Mucosa of descending colon (tissue), 3 donors: ENCODE results near the gene PNMA1. TPM values are rescaled to one million over a fixed set of nuclear protein-coding genes. Genes with fewer than 3 reads are reported as not detected.

ENCODE experiments used
- ATAC-seq: fragments of 200-7000 bp; cut with Tn5 transposase; one replicate; pipeline ENCODE4 v1.9.1; 2020; ENCODE audit warnings: mild to moderate bottlenecking, moderate library complexity
- DNase-seq, 3 donors: peaks; one replicate each; pipeline ENCODE4 v3.0.0-alpha.2; 2020
- H3K36me3 ChIP-seq: fragments of 200-600 bp; one replicate; pipeline ENCODE4 v1.8.0; 2021; ENCODE audit warnings: low read depth, mild to moderate bottlenecking
- H3K4me1 ChIP-seq: fragments of 200-600 bp; one replicate; pipeline ENCODE4 v1.8.0; 2021; ENCODE audit warnings: low read depth, mild to moderate bottlenecking
- H3K4me3 ChIP-seq: fragments of 200-600 bp; one replicate; pipeline ENCODE4 v1.8.0; 2021; ENCODE audit warnings: mild to moderate bottlenecking
- H3K9me3 ChIP-seq: fragments of 200-600 bp; one replicate; pipeline ENCODE4 v1.8.0; 2021; ENCODE audit warnings: mild to moderate bottlenecking
- intact Hi-C, 2 donors: fragments of 100-400 bp; cut with DNase I in 1 of 2; cut with micrococcal nuclease in 1 of 2; formaldehyde crosslinking; loops; one replicate each; pipeline versions ENCODE4 v1.11.0 to v1.11.1; 2022; cut with DNase I, micrococcal nuclease
- total RNA-seq, 3 donors: library from RNA; stranded (reverse); fragmentation: NEBNext Ultra II Directional in 2 of 3; extraction: Animal tissue kit (Norgen Biotek cat#: 25700) in 2 of 3; gene quantifications; one replicate each; pipeline versions ENCODE4 v1.2.1 to v1.2.4, GENCODE V29; 2021 to 2023
- TF ChIP-seq, protein P1 (sequence below): fragments of 200-600 bp; IDR thresholded peaks from one replicate; pipeline ENCODE4 v1.8.0; 2022; ENCODE audit warnings: antibody characterized with exemption, mild to moderate bottlenecking
- donor health status: DM: no; HTN: no; CAD: no; lungs with moderate emphysema.
- donor health status: DM: no; HTN: no; CAD: no.
- donor health status: DM: no; HTN: yes; CAD: no.

PNMA1 gene
- total RNA-seq, 3 donors from 2014 or later, result 11.7 to 70.7 (median 15.5) TPM

DNA sequence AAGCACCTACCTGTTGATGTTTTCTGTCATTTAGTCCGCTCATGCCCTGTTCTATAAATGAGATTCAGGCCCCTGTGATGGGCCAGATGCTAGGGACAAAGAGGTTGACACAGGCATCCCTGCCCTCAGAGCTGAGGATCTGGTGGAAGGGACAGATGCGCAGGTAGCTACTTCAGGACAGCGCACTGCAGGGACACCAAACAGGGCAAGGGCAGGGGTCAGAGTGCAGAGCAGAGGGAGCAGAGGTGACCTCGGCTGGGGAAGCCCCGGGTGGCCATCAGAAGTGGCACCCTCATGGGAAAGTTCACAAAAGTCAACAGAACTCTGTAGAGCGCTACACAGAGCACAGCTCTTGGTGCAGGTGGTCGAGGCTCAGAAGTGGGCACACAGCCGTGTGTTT, 5.6 kb upstream of the PNMA1 start:
- Histone ChIP-seq H3K4me1 (no peaks in the 10 kb centered on the region), H3K4me3 (no peak overlapping the region), H3K36me3 (peaks cover 11% of the 10 kb centered on the region), H3K9me3 (no peaks in the 10 kb centered on the region)
- ATAC-seq (no peak), DNase-seq (no peak)
- TF ChIP-seq, protein P1, sequence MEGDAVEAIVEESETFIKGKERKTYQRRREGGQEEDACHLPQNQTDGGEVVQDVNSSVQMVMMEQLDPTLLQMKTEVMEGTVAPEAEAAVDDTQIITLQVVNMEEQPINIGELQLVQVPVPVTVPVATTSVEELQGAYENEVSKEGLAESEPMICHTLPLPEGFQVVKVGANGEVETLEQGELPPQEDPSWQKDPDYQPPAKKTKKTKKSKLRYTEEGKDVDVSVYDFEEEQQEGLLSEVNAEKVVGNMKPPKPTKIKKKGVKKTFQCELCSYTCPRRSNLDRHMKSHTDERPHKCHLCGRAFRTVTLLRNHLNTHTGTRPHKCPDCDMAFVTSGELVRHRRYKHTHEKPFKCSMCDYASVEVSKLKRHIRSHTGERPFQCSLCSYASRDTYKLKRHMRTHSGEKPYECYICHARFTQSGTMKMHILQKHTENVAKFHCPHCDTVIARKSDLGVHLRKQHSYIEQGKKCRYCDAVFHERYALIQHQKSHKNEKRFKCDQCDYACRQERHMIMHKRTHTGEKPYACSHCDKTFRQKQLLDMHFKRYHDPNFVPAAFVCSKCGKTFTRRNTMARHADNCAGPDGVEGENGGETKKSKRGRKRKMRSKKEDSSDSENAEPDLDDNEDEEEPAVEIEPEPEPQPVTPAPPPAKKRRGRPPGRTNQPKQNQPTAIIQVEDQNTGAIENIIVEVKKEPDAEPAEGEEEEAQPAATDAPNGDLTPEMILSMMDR, result no peak
- intact Hi-C loops, result no loop called here

DNA sequence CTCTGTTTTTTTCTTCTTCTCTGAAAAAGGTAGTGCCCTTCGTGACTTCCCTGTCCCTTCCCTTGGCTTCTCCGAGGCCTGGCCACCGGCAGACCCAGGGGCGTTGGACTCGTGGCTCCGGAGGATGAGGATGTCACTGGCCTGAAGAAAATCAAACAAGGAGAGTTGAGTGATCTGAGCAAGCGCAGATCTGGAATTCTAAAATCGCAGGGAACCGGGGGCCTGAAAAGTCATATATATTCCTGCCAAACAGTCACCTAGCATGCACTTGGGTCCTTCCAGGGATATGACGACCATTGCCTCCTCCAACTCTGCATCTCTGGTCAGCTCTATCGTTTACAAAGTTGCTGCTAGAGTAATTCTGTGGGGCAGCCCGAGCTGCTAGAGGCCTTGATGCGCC, 5.2 kb upstream of the PNMA1 start:
- DNase-seq, result no peak
- Histone ChIP-seq H3K4me1 (no peaks in the 10 kb centered on the region), H3K4me3 (no peak overlapping the region), H3K9me3 (no peaks in the 10 kb centered on the region), H3K36me3 (peaks cover 10% of the 10 kb centered on the region)
- TF ChIP-seq, protein P1, result no peak
- ATAC-seq, result no peak
- intact Hi-C loops, result no loop called here

DNA sequence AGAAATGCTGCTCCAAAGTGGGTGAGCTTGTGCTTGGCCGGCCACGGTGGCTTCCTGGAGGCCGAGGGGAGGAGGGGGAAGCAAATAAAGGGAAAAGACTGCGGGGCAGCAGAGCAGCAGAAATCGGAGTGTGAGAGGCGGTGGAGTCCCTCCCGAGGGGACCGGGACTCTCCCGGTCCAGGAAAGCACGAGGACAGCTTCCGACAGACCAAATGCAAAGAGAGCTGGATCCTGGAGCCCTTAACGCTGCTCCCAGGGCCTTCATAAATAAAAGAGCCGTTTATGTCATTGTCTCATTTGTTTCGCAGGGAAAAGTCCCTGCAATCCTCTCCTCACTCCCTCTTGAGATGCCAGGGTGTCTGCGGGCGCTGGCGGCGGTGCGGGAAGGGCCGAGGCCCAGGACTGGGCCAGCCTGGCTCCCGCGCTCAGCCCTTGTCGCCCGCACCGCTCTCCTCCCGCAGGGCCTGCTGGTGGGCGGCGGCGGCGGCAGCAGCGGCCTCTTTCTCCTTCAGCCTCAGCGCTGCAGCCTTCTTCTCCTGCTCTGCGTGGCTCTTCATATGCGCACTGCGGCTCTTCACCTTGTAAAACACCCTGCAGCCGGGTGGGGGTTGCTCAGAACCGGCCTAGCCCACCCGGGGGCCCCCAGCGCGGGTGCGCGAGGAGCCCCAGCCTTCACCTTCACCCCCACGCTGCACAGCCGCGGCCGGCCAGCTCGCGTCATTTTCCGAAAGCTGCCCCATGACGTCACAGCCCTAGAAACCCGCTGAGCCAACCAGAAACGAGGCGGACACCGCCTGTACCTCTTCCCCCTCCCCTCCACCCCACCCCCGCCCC, 4.5 kb upstream of the PNMA1 start:
- ATAC-seq, result no peak
- Histone ChIP-seq H3K36me3 (peaks cover 3% of the 10 kb centered on the region), H3K9me3 (no peaks in the 10 kb centered on the region), H3K4me3 (no peak overlapping the region), H3K4me1 (no peaks in the 10 kb centered on the region)
- TF ChIP-seq, protein P1, result no peak
- intact Hi-C loops, result no loop called here
- DNase-seq, result no peak

DNA sequence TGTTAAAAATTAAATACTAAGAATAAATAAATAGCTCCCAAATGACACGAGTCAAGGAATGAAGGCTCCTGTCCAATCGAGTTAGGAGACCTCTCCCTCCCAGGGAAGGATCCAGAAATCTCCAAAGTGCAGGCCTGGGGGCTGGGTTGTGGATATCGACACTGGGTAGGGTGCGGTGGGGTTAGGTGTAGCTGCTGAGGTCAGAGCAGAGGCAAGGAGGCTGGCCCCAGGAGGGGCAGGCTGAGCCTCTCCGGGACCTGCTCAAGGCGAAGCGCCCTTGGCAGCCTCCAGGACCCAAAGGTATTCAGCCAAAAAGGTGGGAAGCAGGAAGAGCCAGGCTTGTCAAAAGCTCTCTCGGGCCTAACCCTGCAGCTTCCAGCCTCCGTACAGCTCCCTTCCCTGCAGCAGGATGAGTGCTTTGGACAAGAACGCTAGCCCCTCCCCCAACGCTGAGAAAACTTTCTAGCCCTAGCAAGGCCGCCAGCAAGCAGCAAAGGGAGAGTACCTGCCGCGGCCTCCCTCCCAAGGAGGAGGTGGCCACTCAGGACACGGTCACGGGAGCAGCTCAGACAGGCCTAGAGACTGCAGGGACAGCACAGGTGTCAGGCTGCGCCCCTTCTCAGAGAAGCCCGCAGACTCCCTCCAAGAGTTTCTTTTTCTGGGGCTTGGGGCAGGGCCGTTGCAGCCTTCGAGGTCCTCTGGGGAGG, 3.7 kb upstream of the PNMA1 start:
- Histone ChIP-seq H3K9me3 (no peaks in the 10 kb centered on the region), H3K4me1 (no peaks in the 10 kb centered on the region), H3K36me3 (peaks cover 3% of the 10 kb centered on the region), H3K4me3 (no peak overlapping the region)
- ATAC-seq (no peak), DNase-seq (no peak)
- intact Hi-C loops, result no loop called here
- TF ChIP-seq, protein P1, result no peak

DNA sequence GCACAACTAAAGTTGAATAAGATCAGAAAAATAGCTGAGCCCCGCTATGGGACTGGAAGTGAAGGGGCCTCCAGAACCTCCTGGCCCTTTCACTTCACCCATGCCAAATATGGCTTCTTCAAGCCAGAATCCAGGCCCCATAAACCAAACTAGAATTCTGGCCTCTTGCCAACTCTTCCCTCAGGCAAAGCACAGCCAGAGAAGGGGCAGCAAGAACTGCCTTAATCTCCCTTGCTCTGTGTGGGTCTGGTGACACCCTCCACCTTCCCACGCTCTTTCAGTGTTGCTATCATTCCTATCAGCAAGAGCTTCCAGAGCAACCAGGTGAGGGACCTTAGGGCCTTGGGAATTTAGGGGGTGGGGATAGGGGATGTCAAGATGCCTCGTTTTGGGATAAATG, 3.1 kb upstream of the PNMA1 start:
- ATAC-seq, result no peak
- H3K4me1 ChIP-seq, result no peaks in the 10 kb centered on the region
- H3K36me3 ChIP-seq, result peaks cover 3% of the 10 kb centered on the region
- TF ChIP-seq, protein P1, result no peak
- H3K4me3 ChIP-seq, result no peak overlapping the region
- no peak for DNase-seq
- intact Hi-C loops, result no loop called here
- H3K9me3 ChIP-seq, result no peaks in the 10 kb centered on the region
